Peyer's patch (tissue), 4 donors: ENCODE results near the gene ARHGAP15.

ENCODE experiments used
- POLR2A ChIP-seq, 2 donors: fragments of 450-650 bp; IDR thresholded peaks; one replicate each; pipeline ENCODE4 v1.5.1; 2017; ENCODE audit warnings: antibody characterized with exemption in 2 of 2, mild to moderate bottlenecking in 2 of 2, moderate library complexity in 2 of 2
- TF ChIP-seq, protein P1 (sequence below), 6 experiments: fragments of 450-650 bp in 4 of 6; fragments of 200-600 bp in 2 of 6; sonication (generic) in 1 of 6; IDR thresholded peaks; one replicate each; pipeline ENCODE4 v1.5.1; 2017 to 2019; ENCODE audit warnings: antibody characterized with exemption in 6 of 6, mild to moderate bottlenecking in 3 of 6, moderate library complexity in 1 of 6

DNA sequence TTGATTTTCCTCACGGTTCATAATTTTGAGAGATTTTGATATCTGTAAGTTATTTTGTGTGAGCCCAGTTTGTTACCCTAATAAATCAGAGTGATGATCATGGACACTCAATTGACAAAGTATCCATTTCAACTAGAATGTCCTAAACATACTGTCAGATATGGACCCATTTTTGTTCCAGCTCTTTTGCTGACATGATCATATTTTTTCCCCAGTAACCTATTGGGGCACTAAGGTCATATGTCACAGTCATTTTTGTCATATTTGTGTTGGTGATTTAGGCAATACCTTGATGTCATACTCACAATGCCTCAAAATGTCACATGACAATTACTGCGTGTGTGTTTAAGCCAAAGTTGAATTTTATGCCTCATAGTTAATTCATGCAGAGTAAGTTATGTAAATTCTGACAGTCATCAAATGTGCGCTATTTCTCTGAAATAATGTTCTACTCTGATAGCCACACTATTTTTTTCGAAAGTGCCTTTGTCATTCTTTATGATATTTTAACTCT, 218.7 kb downstream of the ARHGAP15 start:
- TF ChIP-seq, protein P1, sequence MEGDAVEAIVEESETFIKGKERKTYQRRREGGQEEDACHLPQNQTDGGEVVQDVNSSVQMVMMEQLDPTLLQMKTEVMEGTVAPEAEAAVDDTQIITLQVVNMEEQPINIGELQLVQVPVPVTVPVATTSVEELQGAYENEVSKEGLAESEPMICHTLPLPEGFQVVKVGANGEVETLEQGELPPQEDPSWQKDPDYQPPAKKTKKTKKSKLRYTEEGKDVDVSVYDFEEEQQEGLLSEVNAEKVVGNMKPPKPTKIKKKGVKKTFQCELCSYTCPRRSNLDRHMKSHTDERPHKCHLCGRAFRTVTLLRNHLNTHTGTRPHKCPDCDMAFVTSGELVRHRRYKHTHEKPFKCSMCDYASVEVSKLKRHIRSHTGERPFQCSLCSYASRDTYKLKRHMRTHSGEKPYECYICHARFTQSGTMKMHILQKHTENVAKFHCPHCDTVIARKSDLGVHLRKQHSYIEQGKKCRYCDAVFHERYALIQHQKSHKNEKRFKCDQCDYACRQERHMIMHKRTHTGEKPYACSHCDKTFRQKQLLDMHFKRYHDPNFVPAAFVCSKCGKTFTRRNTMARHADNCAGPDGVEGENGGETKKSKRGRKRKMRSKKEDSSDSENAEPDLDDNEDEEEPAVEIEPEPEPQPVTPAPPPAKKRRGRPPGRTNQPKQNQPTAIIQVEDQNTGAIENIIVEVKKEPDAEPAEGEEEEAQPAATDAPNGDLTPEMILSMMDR (IDR thresholded peaks at IDR 0.05) = no peak
- TF ChIP-seq POLR2A (IDR thresholded peaks at IDR 0.05) = no peak
